PFSK-1 (cell line): Measurements from ENCODE around the gene SSH2.

ENCODE experiments used
- SIN3A ChIP-seq: IDR thresholded peaks from 2 replicates; pipeline ENCODE4 v1.6.1; 2012; ENCODE audit warnings: mild to moderate bottlenecking, low read length, moderate library complexity, borderline replicate concordance; ENCODE audit not compliant: insufficient read depth
- TAF1 ChIP-seq: IDR thresholded peaks from 2 replicates; pipeline ENCODE4 v1.6.1; 2012; ENCODE audit warnings: low read length, control low read depth, borderline replicate concordance; ENCODE audit not compliant: insufficient read depth

DNA sequence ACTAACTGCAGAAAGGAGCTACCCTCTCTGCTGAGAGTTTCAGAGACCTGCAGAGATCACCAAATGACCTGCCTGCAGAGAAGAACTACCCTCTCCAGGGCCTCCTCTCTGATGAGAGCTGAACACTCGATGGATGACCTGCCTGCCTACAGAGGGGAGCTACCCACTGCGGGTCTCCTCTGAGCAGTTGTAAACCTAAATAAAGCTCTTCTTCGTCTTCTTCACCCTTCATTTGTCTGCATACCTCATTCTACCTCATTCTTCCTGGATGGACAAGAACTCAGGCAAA is 24.2 kb downstream of the SSH2 start:
- TF ChIP-seq SIN3A (no peak), TAF1 (no peak)
